Measurements from ENCODE around the gene CA4.
"Not testable (repeated sequence)": the region's sequence is repeated elsewhere in the genome, so short reads cannot be mapped to it uniquely, and the experiment has no call there.

DNA sequence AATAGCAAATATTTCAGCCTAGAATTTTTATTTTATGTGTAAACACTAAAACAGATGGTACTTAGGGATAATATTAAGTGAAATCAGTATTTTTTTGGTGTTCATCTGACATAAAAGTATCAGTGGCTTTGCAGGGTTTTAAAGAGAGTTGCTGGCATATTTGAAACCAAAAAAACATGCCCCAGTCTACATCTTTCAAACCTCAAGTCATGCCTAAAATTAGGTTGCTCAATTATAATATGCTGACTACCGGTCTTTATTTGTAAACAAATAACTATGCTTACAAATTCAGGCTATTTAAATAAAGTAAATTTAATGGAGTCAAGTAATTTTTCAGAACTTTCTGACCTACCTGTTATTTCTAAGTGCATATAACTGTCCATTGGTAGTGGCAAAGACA is 58.5 kb downstream of the CA4 start:
- not testable (repeated sequence) for TF ChIP-seq POLR2A, CTCF (IDR thresholded peaks at IDR 0.05)

All from lower leg skin (tissue), 3 donors.